C4-2B (cell line): ENCODE results near the gene CENPB.

Source experiments
- H3K27ac ChIP-seq: fragments of 450-650 bp; 2 replicates; pipeline ENCODE4 v1.5.1; 2017
- CTCF ChIP-seq: fragments of 450-650 bp; conservative IDR thresholded peaks from 2 replicates; pipeline ENCODE4 v1.5.1; 2017; ENCODE audit warnings: mild to moderate bottlenecking
- ZFX ChIP-seq: fragments of 450-650 bp; IDR thresholded peaks from 2 replicates; pipeline ENCODE4 v1.6.1; 2017

Gene CENPB

GRCh38 chr20:3744037-3744436 lies 42.5 kb downstream of the CENPB start:
- no peak overlapping the region for H3K27ac ChIP-seq
- TF ChIP-seq CTCF (no peak), ZFX (no peak)

- no peak overlapping the region for H3K27ac ChIP-seq
- no peak for TF ChIP-seq ZFX
- TF ChIP-seq CTCF, result no peak
These were observed 43.3 kb downstream of the CENPB start for GRCh38 chr20:3743251-3743650.

- H3K27ac ChIP-seq, result no peak overlapping the region
- TF ChIP-seq ZFX, result no peak
- no peak for TF ChIP-seq CTCF
These were observed 44.6 kb downstream of the CENPB start for GRCh38 chr20:3741836-3742458.

- no peak for TF ChIP-seq ZFX
- no peak for TF ChIP-seq CTCF
- no peak overlapping the region for H3K27ac ChIP-seq
These were observed 45.8 kb downstream of the CENPB start for GRCh38 chr20:3740615-3741301.

- H3K27ac ChIP-seq, result peak overlapping the region; percentile 51
- TF ChIP-seq CTCF, result no peak
- TF ChIP-seq ZFX, result no peak
These were observed 46.6 kb downstream of the CENPB start for GRCh38 chr20:3739926-3740451.

- TF ChIP-seq CTCF (no peak), ZFX (no peak)
- H3K27ac ChIP-seq, result peak overlapping the region; percentile 51
These were observed 47.2 kb downstream of the CENPB start for GRCh38 chr20:3739054-3739925.
